ENCODE data around the gene SERF2. TPM values are rescaled to one million over a fixed set of nuclear protein-coding genes. Genes with fewer than 3 reads are reported as not detected.

SERF2 gene
- total RNA-seq (2021; fragmentation: NEBNext Ultra II Directional; extraction: Animal tissue kit (Norgen Biotek cat#: 25700)) (655 and 672 TPM in 2 replicates), polyA plus RNA-seq (2011; rRNA removed) (999 and 1,376 TPM in 2 replicates), polyA minus RNA-seq (2011; rRNA and poly(A)+ RNA removed) (150 and 259 TPM in 2 replicates)
- 1,174 TPM for polyA plus RNA-seq (2011; cell fraction: cytosol; rRNA removed)
- polyA plus RNA-seq (2011; cell fraction: nucleus; rRNA removed): 1,118 TPM
- 775 to 1,254 TPM (median 901 TPM) in 4 replicates for polyA plus RNA-seq (2012, experiment 1 of 2)
- 2,658 TPM for polyA plus RNA-seq (2012, experiment 2 of 2)
- polyA plus RNA-seq (2013, experiment 1 of 2): 1,567 TPM
- polyA plus RNA-seq (2013, experiment 2 of 2): 1,462 TPM
- polyA minus RNA-seq (2011; cell fraction: cytosol; rRNA and poly(A)+ RNA removed): 192 TPM
- polyA minus RNA-seq (2011; cell fraction: nucleus; rRNA and poly(A)+ RNA removed): 219 TPM
- long read RNA-seq, experiment 1, transcript SERF2-202 (3 exons, 506 nt): minor isoform, 18 of 703 reads
- long read RNA-seq, experiment 1, transcript SERF2-205 (3 exons, 690 nt): minor isoform, 10 of 703 reads
- long read RNA-seq, experiment 1, transcript SERF2-207 (2 exons, 582 nt): minor isoform, 223 of 703 reads
- long read RNA-seq, experiment 1, transcript SERF2-201 (3 exons, 1,537 nt): major isoform, 399 of 703 reads
- long read RNA-seq, experiment 1, partial matches to known transcripts: 10 of 703 reads
- long read RNA-seq, experiment 1, other reads (novel, unspliced or antisense): 37 of 703 reads
- long read RNA-seq, experiment 2, transcript SERF2-216 (2 exons, 1,030 nt): major isoform, 15 of 32 reads
- long read RNA-seq, experiment 2, transcript SERF2-201 (3 exons, 1,537 nt): minor isoform, 9 of 32 reads
- long read RNA-seq, experiment 2, transcript SERF2-207 (2 exons, 582 nt): minor isoform, 6 of 32 reads
- long read RNA-seq, experiment 2, partial matches to known transcripts: 1 of 32 reads
- long read RNA-seq, experiment 2, other reads (novel, unspliced or antisense): 1 of 32 reads

DNA sequence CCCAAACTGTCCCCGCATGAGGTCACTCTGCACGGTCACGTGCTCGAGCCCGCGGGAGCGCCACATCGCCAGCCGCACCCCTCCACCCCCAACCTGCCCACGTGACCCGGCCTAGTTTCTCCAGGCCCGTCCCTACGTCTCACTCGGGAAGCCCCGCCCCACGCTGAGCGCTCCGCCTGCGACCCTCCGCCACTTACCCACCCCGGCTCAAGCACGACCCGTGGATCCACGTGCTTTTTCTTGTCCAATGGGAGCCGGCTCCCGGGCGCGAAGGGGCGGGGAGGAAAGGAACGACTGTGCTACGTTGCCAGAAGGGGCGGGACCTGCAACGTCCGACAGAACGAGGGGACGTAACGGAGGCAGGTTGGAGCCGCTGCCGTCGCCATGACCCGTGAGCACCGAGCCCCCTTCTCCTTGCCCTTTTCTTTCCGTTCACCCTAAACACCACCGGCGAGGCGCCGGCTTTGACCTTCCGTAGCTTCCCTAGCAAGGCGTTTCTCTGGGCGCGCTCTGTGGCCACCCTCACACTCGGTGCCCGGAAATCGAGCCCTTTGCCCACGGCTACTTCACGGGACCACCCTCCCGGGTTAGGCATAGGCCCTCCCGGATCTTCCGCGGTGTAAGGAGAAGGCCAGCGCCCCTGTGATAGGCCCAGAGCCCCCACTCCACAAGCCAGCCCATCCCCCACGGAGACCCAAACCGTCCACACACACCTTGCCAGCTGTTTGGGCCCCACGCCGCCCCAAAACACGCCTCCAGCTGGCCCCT is at the start of gene SERF2:
Gene SERF2, plus strand, starts transcription at position 328 of the 768 bp plus-strand sequence. Its CDS starts 57 bp downstream, at position 385.
- Histone ChIP-seq H3K9ac (replicated peaks in 1 of 4; ENCODE audit: extremely low read depth in 1 of 4, low read depth in 3 of 4, low read length in 3 of 4) (peak within 1 kb of the TSS; percentile 93 to 99 (median 96)), H4K5ac (ENCODE audit: insufficient read length, low read depth, low read length) (peak within 1 kb of the TSS; percentile 91), H2BK12ac (ENCODE audit: low read depth, low read length) (0 out of 2 replicates have a peak within 1 kb of the TSS, but pooled peaks have one; percentile 28), H3K23ac (ENCODE audit: insufficient read length) (no peak within 1 kb of the TSS), H2BK5ac (ENCODE audit: low read depth, low read length) (peak within 1 kb of the TSS; percentile 95), H2BK15ac (ENCODE audit: low read length) (no peak within 1 kb of the TSS), H3K23me2 (ENCODE audit: low read depth, low read length) (peaks cover 4% of the 10 kb centered on the region), H2BK20ac (ENCODE audit: low read length) (no peak within 1 kb of the TSS), H3K4me1 (replicated peaks in 1 of 4; ENCODE audit: control insufficient read depth in 3 of 4, insufficient read depth in 4 of 4, low read length in 3 of 4) (peaks cover 19 to 27% (median 22%) of the 10 kb centered on the region in 4 experiments; a peak in 6 of 7 replicates), H3K14ac (ENCODE audit: insufficient read length) (no peak within 1 kb of the TSS), H2AK5ac (ENCODE audit: low read depth, low read length) (peak within 1 kb of the TSS; percentile 46; the same call in 1 of the 2 replicates), H3K4me3 (ENCODE audit: extremely low read depth in 1 of 4, insufficient read depth in 2 of 4, low read depth in 3 of 4, low read length in 4 of 4) (peak within 1 kb of the TSS; percentile 86 to 97 (median 95)), H4K20me1 (replicated peaks in 1 of 2; ENCODE audit: control insufficient read depth in 1 of 2, insufficient read depth in 2 of 2, low read length in 2 of 2) (peaks cover 4 to 17% of the 10 kb centered on the region in 2 experiments), H3K9me3 (ENCODE audit: insufficient read depth in 2 of 2, low read depth in 1 of 2, low read length in 1 of 2) (no peaks in the 10 kb centered on the region), H2AFZ (ENCODE audit: low read length) (peak within 1 kb of the TSS; percentile 93), H3K79me1 (ENCODE audit: low read depth, low read length) (peaks cover 19% of the 10 kb centered on the region), H4K91ac (replicated peaks; ENCODE audit: insufficient read length, low read length) (peak within 1 kb of the TSS; percentile 96), H3K56ac (replicated peaks; ENCODE audit: insufficient read length, low read depth, low read length) (peak within 1 kb of the TSS; percentile 91), H3K27ac (ENCODE audit: low read depth, low read length) (peak within 1 kb of the TSS; percentile 95), H3K4me2 (ENCODE audit: insufficient read depth in 1 of 2, low read depth in 2 of 2, low read length in 2 of 2) (peak within 1 kb of the TSS; percentile 92 to 98), H3K79me2 (ENCODE audit: control insufficient read depth in 1 of 2, insufficient read depth in 2 of 2, low read length in 2 of 2) (peaks cover 0 to 26% of the 10 kb centered on the region in 2 experiments; a peak in 2 of 4 replicates), H3K27me3 (replicated peaks in 1 of 4; ENCODE audit: control insufficient read depth in 3 of 4, extremely low read depth in 1 of 4, insufficient read depth in 3 of 4, low read length in 3 of 4) (no peaks in the 10 kb centered on the region), H3K36me3 (ENCODE audit: control insufficient read depth in 2 of 4, insufficient read depth in 4 of 4, low read length in 3 of 4) (peaks cover 7 to 41% (median 21%) of the 10 kb centered on the region in 4 experiments), H3K4ac (replicated peaks; ENCODE audit: insufficient read length, low read depth, low read length) (peak within 1 kb of the TSS; percentile 82), H4K8ac (ENCODE audit: extremely low read depth, insufficient read depth, low read length) (peak within 1 kb of the TSS; percentile 88), H3K18ac (ENCODE audit: extremely low read depth, low read length) (peak within 1 kb of the TSS; percentile 89), H2BK120ac (replicated peaks; ENCODE audit: low read depth, low read length) (no peak within 1 kb of the TSS)
- 0% methylated on average over 62 of the region's 66 CpGs; no CpG with 5 or more reads in 1 of the 2 experiments for WGBS, 2 experiments (ENCODE audit: extremely low coverage in 1 of 2, insufficient coverage in 1 of 2, insufficient read length in 1 of 2, insufficient replicate concordance in 2 of 2, low coverage in 1 of 2, low lambda C conversion rate in 2 of 2, missing lambda C conversion rate in 1 of 2)
- DNase-seq (ENCODE audit: low read depth in 1 of 2, low spot score in 2 of 2) (peak; percentile 99 to 100), FAIRE-seq (no peak)
- POLR2A ChIA-PET (ENCODE audit: partially characterized antibody): interaction anchor here (0.9 to 4.9 kb wide), 6 partner anchors 8 to 46 kb away, joined by 3 to 39 read pairs (median 7); partner anchors contain the start of genes ELL3, HYPK, PDIA3 and SERINC4
- CTCF ChIA-PET (ENCODE audit: partially characterized antibody): interaction anchor here (1.2 to 7.5 kb wide), 3 partner anchors 14 to 22 kb away, joined by 5 to 50 read pairs (median 5); partner anchors contain the start of gene ELL3
- TF ChIP-seq RNF2 (IDR thresholded peaks at IDR 0.05; ENCODE audit: borderline replicate concordance, low read depth, low read length, missing control alignments, poor library complexity, severe bottlenecking) (no peak), SIX5 (IDR thresholded peaks at IDR 0.05; ENCODE audit: low read depth, low read length) (no peak), KDM4A (IDR thresholded peaks at IDR 0.05; ENCODE audit: low read depth, low read length, severe bottlenecking) (no peak), RAD21 (IDR thresholded peaks at IDR 0.05 in 1 of 2, conservative IDR thresholded peaks at IDR 0.05 in 1 of 2; ENCODE audit: low read depth in 2 of 2, low read length in 2 of 2) (no peak), TCF12 (IDR thresholded peaks at IDR 0.05; ENCODE audit: low read depth, low read length) (0 out of 2 replicates have a peak, but pooled peaks have one; percentile 22), CREB1 (IDR thresholded peaks at IDR 0.05) (peak; percentile 85; the same call in 1 of the 2 replicates)
